Lung (tissue), 12 donors: ENCODE results near the gene C9orf78. TPM values are rescaled to one million over a fixed set of nuclear protein-coding genes. Genes with fewer than 3 reads are reported as not detected.

Experiments used
- ATAC-seq: fragments of 200-7000 bp; cut with Tn5 transposase; one replicate; pipeline ENCODE4 v1.9.1; 2020; ENCODE audit warnings: moderate number of reproducible peaks; ENCODE audit not compliant: insufficient read depth, low FRiP score
- DNase-seq, 3 donors: peaks; one replicate each; pipeline ENCODE4 v3.0.0-alpha.2; 2013 to 2017
- H3K27ac ChIP-seq, 2 donors: one replicate each; pipeline ENCODE4 v1.5.1; 2013; ENCODE audit warnings: mild to moderate bottlenecking in 2 of 2, moderate library complexity in 2 of 2, control low read depth in 1 of 2, inconsistent platforms in 1 of 2, low read depth in 1 of 2, low read length in 1 of 2
- H3K27me3 ChIP-seq, 3 donors: one replicate each; pipeline ENCODE4 v1.5.1; 2013; ENCODE audit warnings: low read length in 2 of 3; ENCODE audit not compliant: control insufficient read depth in 3 of 3, insufficient read depth in 3 of 3
- H3K36me3 ChIP-seq, 4 donors: one replicate each; pipeline ENCODE4 v1.5.1; 2013; ENCODE audit warnings: low read length in 4 of 4, mild to moderate bottlenecking in 1 of 4, moderate library complexity in 1 of 4; ENCODE audit not compliant: control insufficient read depth in 4 of 4, insufficient read depth in 4 of 4
- H3K4me1 ChIP-seq, 5 donors: one replicate each; pipeline ENCODE4 v1.5.1; 2013; ENCODE audit warnings: low read length in 5 of 5, mild to moderate bottlenecking in 2 of 5, moderate library complexity in 1 of 5; ENCODE audit not compliant: control insufficient read depth in 5 of 5, insufficient read depth in 5 of 5
- H3K4me3 ChIP-seq: one replicate; pipeline ENCODE4 v1.5.1; 2013; ENCODE audit warnings: mild to moderate bottlenecking, control low read depth, moderate library complexity
- H3K9ac ChIP-seq, 2 donors: one replicate each; pipeline ENCODE4 v1.5.1; 2013; ENCODE audit warnings: low read length in 2 of 2, control low read depth in 1 of 2; ENCODE audit not compliant: insufficient read depth in 1 of 2
- H3K9me3 ChIP-seq, 4 donors: one replicate each; pipeline ENCODE4 v1.5.1; 2013; ENCODE audit warnings: low read length in 3 of 4, mild to moderate bottlenecking in 1 of 4, moderate library complexity in 1 of 4; ENCODE audit not compliant: control insufficient read depth in 4 of 4, insufficient read depth in 3 of 4
- CTCF ChIP-seq: IDR thresholded peaks from 2 replicates; pipeline ENCODE4 v1.5.1; 2012; ENCODE audit warnings: mild to moderate bottlenecking; ENCODE audit errors: control extremely low read depth, extremely low read depth
- WGBS, 2 donors: extraction: QIAGEN DNeasy Blood & Tissue Kit; methylation state at CpG; one replicate each; pipeline ENCODE4 v1.1.7; 2013; 5-methylcytosine and 5-hydroxymethylcytosine counted together
- polyA plus RNA-seq, 2 donors: library from polyadenylated mRNA; stranded (reverse); fragments of 200-250 nt; gene quantifications; one replicate each; pipeline ENCODE4 v1.2.1, GENCODE V29; 2013
- total RNA-seq, 2 donors: library from RNA; depleted of rRNA in 1 of 2; stranded (reverse); fragments of >200 nt in 1 of 2; gene quantifications; one replicate each; pipeline ENCODE4 v1.2.1, GENCODE V29; 2014 to 2021
- donor health status: control.
- donor health status: control.
- donor health status: Bipolar disorder and iron deficiency.
- donor health status: healthy.
- donor health status: DM: yes; HTN: yes; CAD: no.

The C9orf78 gene
- total and polyA plus RNA-seq, 4 donors, result 28.3 to 57.9 (median 35.7) TPM

- Histone ChIP-seq H3K36me3 (peaks cover 0 to 14% (median 2%) of the 10 kb centered on the region in 4 donors), H3K4me3 (no peak overlapping the region), H3K9ac (peak overlapping the region; percentile 27 to 46), H3K4me1 (peaks cover 0 to 19% (median 8%) of the 10 kb centered on the region in 5 donors), H3K27ac (no peak overlapping the region), H3K27me3 (no peaks in the 10 kb centered on the region), H3K9me3 (no peaks in the 10 kb centered on the region)
- DNase-seq (peak in 1 of 3 donors; percentile 10), ATAC-seq (no peak)
- WGBS, 2 donors, result 26 to 39% methylated on average over 16 of the region's 16 CpGs
- TF ChIP-seq CTCF, result no peak
Measured at GRCh38 chr9:129836311-129837007, 1.4 kb upstream of the C9orf78 start.

- WGBS, 2 donors, result 0 to 1% methylated on average over 19 of the region's 19 CpGs
- DNase-seq, result no peak
- no peak for ATAC-seq
Measured at GRCh38 chr9:129835860-129836223, 767 bp upstream of the C9orf78 start.

GRCh38 chr9:129834489-129835127 is 467 bp downstream of the C9orf78 start:
- DNase-seq, result no peak

More at GRCh38 chr9:129835860-129836223, 767 bp upstream of the C9orf78 start:
- no peak for TF ChIP-seq CTCF
- no peaks in the 10 kb centered on the region for H3K9me3 ChIP-seq
- peaks cover 0 to 19% (median 8%) of the 10 kb centered on the region in 5 donors for H3K4me1 ChIP-seq
- H3K27me3 ChIP-seq, result no peaks in the 10 kb centered on the region
- H3K9ac ChIP-seq, result peak overlapping the region; percentile 27 to 46
- peak overlapping the region; percentile 77 to 84 for H3K27ac ChIP-seq
- H3K36me3 ChIP-seq, result peaks cover 0 to 14% (median 5%) of the 10 kb centered on the region in 4 donors
- peak overlapping the region; percentile 93 for H3K4me3 ChIP-seq

More at GRCh38 chr9:129834489-129835127, 467 bp downstream of the C9orf78 start:
- H3K27me3 ChIP-seq, result no peaks in the 10 kb centered on the region
- peaks cover 0 to 20% (median 11%) of the 10 kb centered on the region in 4 donors for H3K36me3 ChIP-seq
- 2% methylated on average over 32 of the region's 32 CpGs for WGBS, 2 donors
- peaks cover 0 to 19% (median 8%) of the 10 kb centered on the region in 5 donors for H3K4me1 ChIP-seq
- H3K27ac ChIP-seq, result peak overlapping the region; percentile 54 to 94
- peak overlapping the region; percentile 77 to 80 for H3K9ac ChIP-seq
- peak; percentile 4 for ATAC-seq
- H3K4me3 ChIP-seq, result peak overlapping the region; percentile 60
- H3K9me3 ChIP-seq, result no peaks in the 10 kb centered on the region
- TF ChIP-seq CTCF, result no peak
